T follicular helper cell (primary cell): Measurements from ENCODE around the gene RTCA.
"Not testable (repeated sequence)": the region's sequence is repeated elsewhere in the genome, so short reads cannot be mapped to it uniquely, and the experiment has no call there.

Experiments
- DNase-seq: peaks from one replicate; pipeline ENCODE4 v3.0.0-alpha.2; 2020; ENCODE audit warnings: low read depth

RTCA gene

GRCh38 chr1:100261686-100262085 is 4.3 kb upstream of the RTCA start:
- DNase-seq = no peak

- not testable (repeated sequence) for DNase-seq
These were observed 1.9 kb upstream of the RTCA start for GRCh38 chr1:100264081-100264480.

- DNase-seq = no peak
These were observed 470 bp upstream of the RTCA start for GRCh38 chr1:100265562-100265930.

- no peak for DNase-seq
These were observed 725 bp downstream of the RTCA start for GRCh38 chr1:100266741-100267140.

GRCh38 chr1:100267284-100267683 is 1.3 kb downstream of the RTCA start:
- no peak for DNase-seq

DNA sequence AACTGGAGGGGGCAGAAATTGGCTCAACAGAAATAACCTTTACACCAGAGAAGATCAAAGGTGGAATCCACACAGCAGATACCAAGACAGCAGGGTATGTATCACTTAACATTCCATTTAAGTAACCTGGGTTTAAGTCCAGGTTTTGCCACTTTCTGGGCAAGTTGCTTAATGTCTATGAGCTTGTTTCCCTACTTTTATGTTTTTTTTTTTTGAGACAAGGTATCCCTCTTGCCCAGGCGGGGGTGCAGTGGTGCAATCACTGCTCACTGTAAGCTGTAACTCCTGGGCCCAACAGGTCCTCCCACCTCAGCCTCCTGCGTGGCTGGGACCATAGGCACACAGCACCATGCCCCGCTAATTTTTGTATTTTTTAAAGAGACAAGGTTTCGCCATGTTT is 2.2 kb downstream of the RTCA start:
- no peak for DNase-seq

GRCh38 chr1:100277866-100278265 is 11.8 kb downstream of the RTCA start:
- peak; percentile 7 for DNase-seq

GRCh38 chr1:100279358-100279923 is 13.4 kb downstream of the RTCA start:
- DNase-seq = no peak

GRCh38 chr1:100279954-100280682 is 14.1 kb downstream of the RTCA start:
- no peak for DNase-seq

- no peak for DNase-seq
These were observed 18.6 kb downstream of the RTCA start for GRCh38 chr1:100284591-100284990.

DNA sequence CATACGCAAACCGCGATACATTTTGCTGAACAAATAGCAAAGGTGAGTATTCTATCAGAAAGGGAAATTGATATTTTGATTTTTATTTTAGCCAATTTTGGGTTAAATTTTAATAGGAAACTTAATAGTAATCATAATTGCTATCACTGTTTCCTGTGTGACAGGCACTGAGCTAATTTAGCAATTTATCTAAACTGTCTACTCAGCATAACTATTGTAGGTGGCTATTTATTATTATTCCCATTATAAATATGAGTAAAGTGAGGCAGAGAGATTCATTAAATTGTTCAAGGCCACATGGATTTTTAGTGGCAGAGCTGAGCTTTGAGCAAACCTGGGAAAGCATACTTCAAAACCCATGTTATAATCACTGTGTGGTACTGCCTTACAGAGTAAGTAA is 21.1 kb downstream of the RTCA start:
- no peak for DNase-seq

DNA sequence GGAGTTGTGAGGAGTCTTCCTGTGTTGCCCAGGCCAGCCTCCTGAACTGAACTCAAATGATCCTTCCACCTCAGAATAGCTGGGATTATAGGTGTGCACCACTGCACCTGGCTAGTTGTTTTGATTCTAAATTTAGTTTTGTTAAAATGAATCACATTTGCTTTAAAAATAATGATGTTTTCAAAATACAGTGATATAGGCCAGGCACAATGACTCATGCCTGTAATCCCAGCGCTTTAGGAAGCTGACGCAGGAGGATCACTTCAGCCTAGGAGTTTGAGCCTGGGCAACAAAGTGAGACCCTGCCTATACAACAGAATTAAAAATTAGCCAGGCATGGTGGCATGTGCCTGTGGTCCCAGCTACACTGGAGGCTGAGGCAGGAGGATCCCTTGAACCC is 24.3 kb downstream of the RTCA start:
- DNase-seq = no peak

DNA sequence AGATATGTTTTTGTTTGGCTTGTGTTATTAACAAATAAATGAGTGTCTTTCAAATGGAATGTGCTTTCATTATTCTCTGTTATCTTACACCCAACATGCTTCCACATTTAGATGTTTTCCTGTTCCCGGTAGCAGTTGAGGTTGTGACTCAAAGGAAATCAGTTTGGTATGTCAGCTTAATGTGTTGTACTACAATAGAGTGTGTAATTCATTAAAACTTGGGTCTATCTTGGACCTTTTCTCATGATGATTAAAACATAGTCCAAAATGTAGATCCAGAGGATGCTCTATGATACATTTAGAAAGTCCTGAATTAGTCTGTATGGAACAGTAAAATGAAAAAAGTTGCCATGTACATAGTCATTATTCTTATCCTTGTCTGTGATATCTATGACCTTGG is 26.7 kb downstream of the RTCA start:
- no peak for DNase-seq

GRCh38 chr1:100296140-100296539 is 30.1 kb downstream of the RTCA start:
- no peak for DNase-seq

GRCh38 chr1:100296997-100297396 is 31.0 kb downstream of the RTCA start:
- DNase-seq = not testable (repeated sequence)

DNA sequence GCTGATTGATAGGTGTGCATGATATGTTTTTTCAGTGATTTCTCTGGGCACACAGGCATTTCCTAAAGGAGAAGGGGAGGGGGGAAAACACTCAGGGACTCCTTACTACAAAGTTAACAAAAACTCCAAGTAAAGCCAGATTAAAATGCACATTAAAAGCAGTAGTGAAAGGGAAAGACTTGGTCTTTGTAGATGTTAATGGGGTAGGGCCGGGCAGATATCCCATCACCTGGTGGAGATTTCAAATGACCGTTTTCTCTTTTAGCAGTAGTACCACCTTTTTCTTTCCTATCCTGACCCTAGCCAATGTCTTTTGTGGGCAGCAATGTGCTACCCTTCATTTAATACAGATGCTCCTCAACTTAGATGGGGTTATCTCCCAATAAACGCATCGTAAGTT is 32.5 kb downstream of the RTCA start:
- DNase-seq = no peak

- no peak for DNase-seq
These were observed 33.7 kb downstream of the RTCA start for GRCh38 chr1:100299521-100300222.

- no peak for DNase-seq
These were observed 34.7 kb downstream of the RTCA start for GRCh38 chr1:100300691-100301090.

GRCh38 chr1:100302739-100303138 is 36.7 kb downstream of the RTCA start:
- DNase-seq = no peak

DNA sequence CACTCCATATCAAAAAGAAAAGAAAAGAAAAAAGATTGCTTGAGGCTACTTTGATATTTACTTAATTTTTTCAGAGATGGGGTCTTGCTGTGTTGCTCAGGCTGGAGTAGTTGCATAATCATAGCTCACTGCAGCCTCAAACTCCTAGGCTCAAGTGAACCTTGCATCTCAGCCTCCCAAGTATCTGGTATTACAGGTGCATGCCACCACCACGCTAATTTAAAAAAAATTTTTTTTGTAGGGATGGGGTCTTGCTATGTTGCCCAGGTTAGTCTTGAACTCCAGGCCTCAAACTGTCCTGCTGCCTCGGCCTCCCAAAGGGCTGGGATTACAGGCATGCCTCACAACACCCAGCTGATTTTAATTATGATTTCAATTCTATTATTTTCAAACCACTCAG is 38.2 kb downstream of the RTCA start:
- DNase-seq = no peak

GRCh38 chr1:100304921-100305320 is 38.9 kb downstream of the RTCA start:
- no peak for DNase-seq

DNA sequence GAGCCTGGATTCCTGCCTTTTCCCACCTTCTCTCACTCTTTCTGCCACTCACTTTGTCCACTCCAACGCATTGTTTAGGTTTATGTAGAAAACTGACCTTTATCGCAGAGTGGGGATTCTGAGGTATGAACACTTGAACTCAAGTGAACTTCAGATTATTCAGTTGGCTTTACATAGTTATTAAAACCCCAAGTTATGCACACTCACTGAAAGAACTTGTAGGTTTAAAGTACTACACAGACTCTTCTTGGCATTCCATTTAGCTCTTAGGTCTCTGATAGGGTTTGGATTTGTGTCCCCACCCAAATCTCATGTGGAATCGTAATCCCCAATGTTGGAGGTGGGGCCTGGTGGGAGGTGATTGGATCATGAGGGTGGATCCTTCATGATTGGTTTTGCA is 39.9 kb downstream of the RTCA start:
- DNase-seq = no peak

DNA sequence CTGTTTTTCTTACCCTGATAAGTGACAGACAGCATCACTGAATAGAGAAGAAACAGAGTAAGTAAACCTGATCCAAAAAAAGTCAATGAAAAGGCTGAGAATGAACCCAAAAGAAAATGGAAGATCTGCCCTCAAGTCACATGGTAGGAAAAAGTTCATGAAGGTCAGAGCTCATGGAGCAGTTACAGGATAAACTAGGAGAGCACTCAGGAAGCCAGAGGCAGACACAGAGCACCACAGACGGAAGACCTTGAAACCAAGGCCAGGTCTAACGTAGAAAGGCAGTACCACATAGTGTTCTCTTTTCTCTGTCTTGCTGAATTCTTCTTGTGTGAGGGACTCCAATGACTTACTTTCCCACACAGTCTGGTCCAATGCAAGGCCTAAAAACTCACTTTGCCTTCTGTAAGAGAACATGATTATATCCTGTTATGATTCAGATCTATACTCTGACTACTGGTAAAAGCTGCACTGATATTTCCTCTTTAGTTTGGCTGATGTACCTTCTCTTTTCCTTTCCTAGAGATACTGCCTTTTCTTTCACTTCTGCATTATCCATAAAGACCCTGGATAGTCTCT is 40.8 kb downstream of the RTCA start:
- DNase-seq = no peak
